MV-4-11 (cell line): ENCODE measurements around the gene NTSR1.
A peak's percentile ranks its signal among the peaks of the same experiment; 100 is the strongest.
"Not testable (repeated sequence)": the region's sequence is repeated elsewhere in the genome, so short reads cannot be mapped to it uniquely, and the experiment has no call there.

ENCODE experiments used
- DNase-seq: peaks from one replicate; lab custom pipeline; 2025; lab: John Stamatoyannopoulos, UW

Gene NTSR1

GRCh38 chr20:62674370-62674769, 34.3 kb upstream of the NTSR1 start:
- no peak for DNase-seq

- DNase-seq = peak; percentile 94
Observed at GRCh38 chr20:62675156-62675876, 33.3 kb upstream of the NTSR1 start.

- DNase-seq = peak; percentile 61
Observed at GRCh38 chr20:62675877-62676260, 32.8 kb upstream of the NTSR1 start.

GRCh38 chr20:62676976-62677375, 31.7 kb upstream of the NTSR1 start:
- no peak for DNase-seq

GRCh38 chr20:62677678-62678077, 31.0 kb upstream of the NTSR1 start:
- peak; percentile 22 for DNase-seq

GRCh38 chr20:62678553-62678952, 30.1 kb upstream of the NTSR1 start:
- DNase-seq = peak; percentile 99

- DNase-seq = no peak
Observed at GRCh38 chr20:62679978-62680589, 28.6 kb upstream of the NTSR1 start.

- DNase-seq = no peak
Observed at GRCh38 chr20:62682912-62683517, 25.6 kb upstream of the NTSR1 start.

- not testable (repeated sequence) for DNase-seq
Observed at GRCh38 chr20:62683660-62684322, 24.8 kb upstream of the NTSR1 start.

GRCh38 chr20:62684981-62685380, 23.7 kb upstream of the NTSR1 start:
- no peak for DNase-seq

GRCh38 chr20:62685781-62686555, 22.7 kb upstream of the NTSR1 start:
- DNase-seq = peak; percentile 92

GRCh38 chr20:62686869-62687830, 21.5 kb upstream of the NTSR1 start:
- DNase-seq = no peak

- no peak for DNase-seq
Observed at GRCh38 chr20:62688083-62688482, 20.6 kb upstream of the NTSR1 start.

- DNase-seq = no peak
Observed at GRCh38 chr20:62688855-62689460, 19.7 kb upstream of the NTSR1 start.

- DNase-seq = no peak
Observed at GRCh38 chr20:62689861-62690260, 18.8 kb upstream of the NTSR1 start.

- no peak for DNase-seq
Observed at GRCh38 chr20:62690261-62690820, 18.3 kb upstream of the NTSR1 start.

- DNase-seq = no peak
Observed at GRCh38 chr20:62691487-62691886, 17.1 kb upstream of the NTSR1 start.

GRCh38 chr20:62692176-62692575, 16.5 kb upstream of the NTSR1 start:
- DNase-seq = no peak

- DNase-seq = peak; percentile 22
Observed at GRCh38 chr20:62692801-62693523, 15.7 kb upstream of the NTSR1 start.
